HuH-7.5 (cell line): ENCODE results near the gene CHMP1A.
"Not testable (repeated sequence)": the region's sequence is repeated elsewhere in the genome, so short reads cannot be mapped to it uniquely, and the experiment has no call there.

Source experiments
- DNase-seq: peaks from one replicate; pipeline ENCODE4 v3.0.0; 2011; ENCODE audit warnings: low spot score

Gene CHMP1A

GRCh38 chr16:89691986-89692569 lies 34.6 kb upstream of the CHMP1A start:
- DNase-seq: peak; percentile 38

GRCh38 chr16:89691231-89691985 lies 33.9 kb upstream of the CHMP1A start:
- peak; percentile 18 for DNase-seq

GRCh38 chr16:89690392-89690901 lies 32.9 kb upstream of the CHMP1A start:
- DNase-seq: no peak

- not testable (repeated sequence) for DNase-seq
Observed at GRCh38 chr16:89689621-89690020, 32.1 kb upstream of the CHMP1A start.

- DNase-seq: no peak
Observed at GRCh38 chr16:89689142-89689541, 31.6 kb upstream of the CHMP1A start.

GRCh38 chr16:89688395-89688794 lies 30.9 kb upstream of the CHMP1A start:
- no peak for DNase-seq

- DNase-seq: peak; percentile 99
Observed at GRCh38 chr16:89687092-89687940, 29.8 kb upstream of the CHMP1A start.

GRCh38 chr16:89686520-89687091 lies 29.1 kb upstream of the CHMP1A start, which contains the start of gene CDK10:
CDK10 (plus strand) TSS chr16:89686689; CDS start chr16:89686711, 22 bp downstream.
- peak; percentile 99 for DNase-seq

GRCh38 chr16:89685916-89686315 lies 28.4 kb upstream of the CHMP1A start:
- DNase-seq: no peak

GRCh38 chr16:89678258-89678657 lies 20.8 kb upstream of the CHMP1A start:
- DNase-seq: no peak

- DNase-seq: no peak
Observed at GRCh38 chr16:89672177-89672941, 14.9 kb upstream of the CHMP1A start.

GRCh38 chr16:89671565-89671964 lies 14.1 kb upstream of the CHMP1A start:
- DNase-seq: not testable (repeated sequence)

- DNase-seq: no peak
Observed at GRCh38 chr16:89670496-89671431, 13.3 kb upstream of the CHMP1A start.

- no peak for DNase-seq
Observed at GRCh38 chr16:89669755-89670154, 12.2 kb upstream of the CHMP1A start.

GRCh38 chr16:89668790-89669158 lies 11.3 kb upstream of the CHMP1A start:
- DNase-seq: no peak

- no peak for DNase-seq
Observed at GRCh38 chr16:89667633-89668032, 10.1 kb upstream of the CHMP1A start.

GRCh38 chr16:89667000-89667399 lies 9.5 kb upstream of the CHMP1A start:
- DNase-seq: not testable (repeated sequence)

- not testable (repeated sequence) for DNase-seq
Observed at GRCh38 chr16:89664238-89664637, 6.7 kb upstream of the CHMP1A start.

GRCh38 chr16:89661215-89661614 lies 3.7 kb upstream of the CHMP1A start:
- DNase-seq: no peak

- no peak for DNase-seq
Observed at GRCh38 chr16:89660146-89660545, 2.6 kb upstream of the CHMP1A start.
